Vagina (tissue), 2 donors: ENCODE measurements around the gene KDM4B.

ENCODE experiments used
- CTCF ChIP-seq, 3 experiments: fragments of 450-650 bp in 2 of 3; fragments of 200-600 bp in 1 of 3; sonication (generic) in 1 of 3; IDR thresholded peaks; one replicate each; pipeline ENCODE4 v1.5.1; 2017 to 2019; ENCODE audit warnings: antibody characterized with exemption in 3 of 3, mild to moderate bottlenecking in 2 of 3, moderate library complexity in 2 of 3
- POLR2A ChIP-seq, 2 donors: fragments of 450-650 bp; IDR thresholded peaks; one replicate each; pipeline ENCODE4 v1.6.1; 2017; ENCODE audit warnings: antibody characterized with exemption in 2 of 2, mild to moderate bottlenecking in 2 of 2, moderate library complexity in 2 of 2

GRCh38 chr19:5086230-5086629 is 117.3 kb downstream of the KDM4B start:
- TF ChIP-seq CTCF (IDR thresholded peaks at IDR 0.05) (no peak), POLR2A (IDR thresholded peaks at IDR 0.05) (no peak)
